Neural cell (in vitro differentiated cells): Measurements from ENCODE around the gene RABGAP1L.

Source experiments
- CTCF ChIP-seq: fragments of 450-650 bp; IDR thresholded peaks from 2 replicates; pipeline ENCODE4 v1.5.1; 2014; ENCODE audit warnings: antibody characterized with exemption, mild to moderate bottlenecking, moderate library complexity; ENCODE audit not compliant: poor library complexity, severe bottlenecking
- EP300 ChIP-seq: fragments of 450-650 bp; conservative IDR thresholded peaks from 2 replicates; pipeline ENCODE4 v1.6.1; 2014; ENCODE audit warnings: antibody characterized with exemption, mild to moderate bottlenecking, moderate library complexity; ENCODE audit not compliant: poor library complexity, severe bottlenecking
- EZH2 ChIP-seq: fragments of 200-600, 300-800 bp; shearing (Covaris generic), sonication (generic); IDR thresholded peaks from 2 replicates; pipeline ENCODE4 v1.6.1; 2014; ENCODE audit warnings: antibody characterized with exemption, low read length, borderline replicate concordance, mild to moderate bottlenecking; ENCODE audit not compliant: insufficient read depth, poor library complexity, severe bottlenecking
- MXI1 ChIP-seq: fragments of 450-650 bp; conservative IDR thresholded peaks from 2 replicates; pipeline ENCODE4 v1.6.1; 2014; ENCODE audit warnings: antibody characterized with exemption, mild to moderate bottlenecking; ENCODE audit not compliant: poor library complexity, severe bottlenecking
- POLR2AphosphoS5 ChIP-seq: IDR thresholded peaks from 2 replicates; pipeline ENCODE4 v1.6.1; 2012
- REST ChIP-seq: IDR thresholded peaks from 2 replicates; pipeline ENCODE4 v1.6.1; 2012; ENCODE audit warnings: borderline replicate concordance
- TAF1 ChIP-seq: IDR thresholded peaks from 2 replicates; pipeline ENCODE4 v1.6.1; 2012; ENCODE audit warnings: low read depth

GRCh38 chr1:174605198-174605597, 445.9 kb downstream of the RABGAP1L start:
- TF ChIP-seq EP300 (no peak), CTCF (no peak), REST (no peak), POLR2AphosphoS5 (no peak), EZH2 (no peak), TAF1 (no peak), MXI1 (no peak)
